ENCODE data around the gene SLC2A10.

Gene SLC2A10

GRCh38 chr20:46770330-46771194, 61.1 kb downstream of the SLC2A10 start:
- no peak for DNase-seq (ENCODE audit: low read depth, low spot score)

- DNase-seq (ENCODE audit: low read depth, low spot score), result no peak
Measured at GRCh38 chr20:46771195-46771588, 61.7 kb downstream of the SLC2A10 start.

GRCh38 chr20:46772901-46773300, 63.5 kb downstream of the SLC2A10 start:
- DNase-seq (ENCODE audit: low read depth, low spot score), result peak; percentile 38

GRCh38 chr20:46773680-46774079, 64.2 kb downstream of the SLC2A10 start:
- DNase-seq (ENCODE audit: low read depth, low spot score), result no peak

- DNase-seq (ENCODE audit: low read depth, low spot score), result no peak
Measured at GRCh38 chr20:46774236-46774635, 64.8 kb downstream of the SLC2A10 start.

- DNase-seq (ENCODE audit: low read depth, low spot score), result no peak
Measured at GRCh38 chr20:46774943-46775560, 65.6 kb downstream of the SLC2A10 start.

- no peak for DNase-seq (ENCODE audit: low read depth, low spot score)
Measured at GRCh38 chr20:46775806-46776205, 66.4 kb downstream of the SLC2A10 start.

- no peak for DNase-seq (ENCODE audit: low read depth, low spot score)
Measured at GRCh38 chr20:46777331-46777730, 67.9 kb downstream of the SLC2A10 start.

GRCh38 chr20:46779831-46780230, 70.4 kb downstream of the SLC2A10 start:
- no peak for DNase-seq (ENCODE audit: low read depth, low spot score)

GRCh38 chr20:46784436-46785127, 75.1 kb downstream of the SLC2A10 start:
- no peak for DNase-seq (ENCODE audit: low read depth, low spot score)

Data from ELF-1 (cell line).